GM12878 (cell line): ENCODE measurements around the gene CD300LG.

Experiments
- ASH2L ChIP-seq: fragments of 300-600, 200-600 bp; sonication (generic); IDR thresholded peaks from 2 replicates; pipeline ENCODE4 v1.6.1; 2017; ENCODE audit warnings: low read depth, mild to moderate bottlenecking, borderline replicate concordance
- BCL3 ChIP-seq: IDR thresholded peaks from 2 replicates; pipeline ENCODE4 v1.6.1; 2011; ENCODE audit warnings: borderline replicate concordance, low read depth, mild to moderate bottlenecking, moderate library complexity, low read length; ENCODE audit not compliant: insufficient read depth, poor library complexity, severe bottlenecking
- CBFB ChIP-seq: IDR thresholded peaks from 2 replicates; pipeline ENCODE4 v1.6.1; 2016; ENCODE audit warnings: antibody characterized with exemption, low read depth
- E2F8 ChIP-seq: fragments of 450-650 bp; IDR thresholded peaks from 2 replicates; pipeline ENCODE4 v1.6.1; 2018; ENCODE audit warnings: mild to moderate bottlenecking, low read depth, moderate library complexity; ENCODE audit not compliant: partially characterized antibody
- NFYA ChIP-seq: IDR thresholded peaks from 2 replicates; pipeline ENCODE4 v1.6.1; 2011; ENCODE audit warnings: low read depth, mild to moderate bottlenecking, low read length, improper control_type of control experiment, borderline replicate concordance
- SPI1 ChIP-seq: IDR thresholded peaks from 2 replicates; pipeline ENCODE4 v1.6.1; 2011; ENCODE audit warnings: low read depth, mild to moderate bottlenecking, low read length, moderate library complexity, borderline replicate concordance; ENCODE audit not compliant: insufficient read depth

- TF ChIP-seq NFYA, result no peak
- TF ChIP-seq ASH2L, result no peak
- no peak for TF ChIP-seq E2F8
- TF ChIP-seq BCL3, result no peak
- TF ChIP-seq CBFB, result no peak
- no peak for TF ChIP-seq SPI1
Measured at GRCh38 chr17:43842975-43843325, 4.0 kb upstream of the CD300LG start.
